CD4-positive, alpha-beta T cell treated with Interleukin-17A for 4 hours (primary cell): ENCODE measurements around the gene DSCAML1.

Experiments
- DNase-seq: peaks from one replicate; pipeline ENCODE4 v3.0.0-alpha.2; 2020; ENCODE audit warnings: mixed read lengths

The DSCAML1 gene

DNA sequence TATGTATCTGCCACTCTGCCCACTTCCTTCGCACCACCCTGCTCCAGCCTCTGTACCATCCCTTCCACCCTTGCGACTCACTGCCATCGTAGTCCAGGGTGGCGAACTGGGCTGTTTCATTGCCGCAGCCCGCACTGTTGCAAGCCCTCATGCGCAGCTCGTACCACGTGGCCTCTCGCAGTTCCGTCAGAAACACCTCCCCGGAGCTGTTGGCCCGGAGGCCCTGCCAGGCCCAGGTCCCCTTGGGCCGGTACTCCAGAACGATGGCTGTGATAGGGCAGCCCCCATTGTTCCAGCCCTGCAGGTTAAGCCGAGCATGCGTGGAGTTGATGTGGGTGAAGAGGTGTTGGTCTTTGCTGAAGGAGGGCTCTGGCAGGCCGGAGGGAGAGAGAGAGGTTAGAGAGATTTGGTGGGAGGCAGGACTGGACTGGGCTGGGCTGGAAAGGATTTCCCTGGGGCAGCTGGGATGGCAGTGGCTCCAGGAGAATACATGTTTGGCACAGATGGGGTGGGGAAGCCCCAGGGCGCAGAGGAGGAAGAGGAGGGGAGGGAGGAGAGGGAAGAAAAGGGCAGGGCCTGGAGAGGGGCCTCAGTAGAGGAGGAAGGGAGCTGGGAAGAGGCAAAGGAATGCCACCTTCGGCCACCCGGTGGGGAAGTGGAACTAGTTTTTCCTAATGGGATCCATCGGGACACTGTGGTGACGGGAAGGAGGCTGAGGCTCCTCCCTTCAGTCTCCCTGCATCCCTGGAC, 359.8 kb downstream of the DSCAML1 start:
- no peak for DNase-seq

DNA sequence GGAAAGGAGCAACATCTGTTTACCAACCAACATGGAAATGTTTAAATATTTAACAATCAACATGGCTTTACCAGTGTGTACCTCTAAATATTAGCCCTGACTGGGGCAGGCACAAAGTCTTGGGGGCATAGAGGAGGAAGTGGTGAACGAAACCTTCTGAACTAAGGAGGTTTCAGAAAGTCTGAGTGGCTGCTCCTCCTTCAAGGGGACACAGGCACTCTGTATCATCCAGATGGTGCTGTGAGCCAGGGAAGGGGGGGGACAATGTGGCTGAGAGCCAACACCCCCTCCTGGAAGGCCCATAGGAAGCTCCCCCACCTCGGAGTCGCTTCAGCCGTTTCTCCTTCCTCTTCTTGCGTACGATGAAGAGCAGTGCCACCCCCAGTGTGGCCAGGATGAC, 361.7 kb downstream of the DSCAML1 start:
- no peak for DNase-seq

- no peak for DNase-seq
These were observed 362.5 kb downstream of the DSCAML1 start for GRCh38 chr11:117434481-117434880.

DNA sequence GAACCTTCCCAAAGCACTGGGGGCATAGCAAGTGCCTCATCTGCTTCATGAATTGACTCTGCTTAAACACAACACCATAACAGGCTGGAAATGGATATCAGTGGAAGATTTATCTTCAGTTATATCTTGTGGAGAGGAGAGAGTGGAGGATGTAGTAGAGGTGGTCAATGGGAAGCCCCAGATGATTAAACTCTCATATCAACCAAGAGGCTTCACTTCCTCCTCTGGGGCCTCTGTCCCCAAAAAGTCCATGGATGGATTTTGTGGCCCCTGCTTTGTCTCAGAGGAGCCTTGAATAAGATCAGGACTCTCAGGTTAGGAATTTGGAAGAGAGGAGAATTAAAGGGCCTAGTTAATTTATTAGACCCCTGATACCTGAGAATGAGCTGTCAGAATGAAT, 363.3 kb downstream of the DSCAML1 start:
- DNase-seq: no peak

GRCh38 chr11:117431436-117431835, 365.6 kb downstream of the DSCAML1 start:
- DNase-seq: no peak

DNA sequence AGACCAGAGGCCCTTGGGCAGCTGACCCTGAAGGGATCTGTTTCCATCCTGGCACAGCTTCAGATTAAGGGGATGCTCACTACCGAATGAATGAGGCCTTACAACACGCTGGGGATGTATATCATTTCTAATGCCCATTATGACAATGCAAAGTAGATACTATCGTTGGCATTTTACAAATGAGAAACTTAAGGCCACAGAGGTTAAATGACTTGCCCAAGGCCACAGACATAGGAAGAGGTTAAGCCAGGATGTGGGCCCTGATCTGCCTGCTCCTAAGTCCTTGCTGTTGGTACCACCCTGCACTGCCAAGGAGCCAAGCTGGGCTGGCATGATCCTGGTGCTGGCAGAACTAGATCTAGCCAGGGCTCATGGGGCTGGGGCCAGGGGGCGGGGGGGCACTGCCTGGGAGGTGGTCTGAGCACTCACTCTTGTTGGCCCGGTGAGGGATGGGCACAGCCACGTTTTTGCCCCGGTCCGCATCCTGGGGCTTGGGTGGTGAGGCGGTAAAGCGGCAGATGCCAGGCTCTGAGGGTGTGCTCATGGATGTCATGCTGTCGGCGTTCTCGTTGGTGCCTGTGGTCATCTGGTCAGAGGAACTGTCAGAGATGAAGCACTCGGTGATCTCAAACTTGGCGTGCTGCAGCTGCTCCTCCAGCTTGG, 366.6 kb downstream of the DSCAML1 start:
- no peak for DNase-seq

DNA sequence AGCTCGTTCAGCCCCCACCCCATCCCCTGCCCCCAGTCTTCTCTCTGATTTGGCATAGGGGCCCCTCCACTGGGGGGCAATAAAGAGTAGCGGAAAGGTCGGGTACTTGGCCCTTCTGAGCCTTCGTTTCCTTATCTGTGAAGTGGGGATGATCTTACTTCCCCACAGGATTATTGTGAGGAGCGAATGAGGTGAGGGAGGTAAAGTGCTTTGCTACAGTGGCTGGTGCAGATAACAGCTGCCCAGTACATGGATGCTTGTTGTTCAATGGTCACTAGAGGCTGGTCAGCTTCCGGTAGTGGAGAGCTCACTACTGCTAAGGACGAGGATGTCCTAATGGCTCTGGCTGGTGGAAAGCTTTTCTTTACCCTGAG, 368.2 kb downstream of the DSCAML1 start:
- no peak for DNase-seq

DNA sequence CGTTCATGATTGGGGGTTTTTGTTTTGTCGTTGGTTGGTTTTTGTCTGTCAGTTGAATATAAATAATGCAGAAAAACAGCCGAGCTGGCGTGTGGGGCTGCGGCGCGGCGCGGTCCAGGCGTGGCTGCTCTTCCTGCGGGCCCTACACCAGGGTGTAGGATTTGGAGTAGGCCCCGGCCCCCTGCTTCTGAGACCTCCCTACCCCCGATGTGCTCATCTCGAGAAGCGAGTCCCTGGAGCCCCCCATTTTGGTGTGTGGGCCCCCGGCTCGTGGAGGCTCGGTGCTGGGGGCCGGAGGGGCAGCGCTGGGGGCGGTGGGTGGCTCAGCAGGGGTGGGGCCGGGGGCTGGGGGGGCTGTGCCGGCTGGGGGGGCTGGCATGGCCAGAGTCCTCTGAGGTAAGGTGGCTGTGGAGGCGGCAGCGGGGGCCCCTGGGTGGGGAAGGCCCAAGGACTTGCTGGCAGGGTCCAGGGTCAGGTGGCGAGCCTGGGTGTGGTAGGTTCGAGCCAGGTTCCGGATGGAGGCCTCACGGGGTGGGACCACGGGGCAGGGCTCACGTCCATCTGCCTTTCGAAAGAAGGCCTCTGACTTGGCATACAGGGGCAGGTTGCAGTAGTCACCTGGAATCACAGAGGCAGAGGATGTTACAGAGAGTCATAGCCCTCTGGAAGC, 368.7 kb downstream of the DSCAML1 start:
- no peak for DNase-seq

DNA sequence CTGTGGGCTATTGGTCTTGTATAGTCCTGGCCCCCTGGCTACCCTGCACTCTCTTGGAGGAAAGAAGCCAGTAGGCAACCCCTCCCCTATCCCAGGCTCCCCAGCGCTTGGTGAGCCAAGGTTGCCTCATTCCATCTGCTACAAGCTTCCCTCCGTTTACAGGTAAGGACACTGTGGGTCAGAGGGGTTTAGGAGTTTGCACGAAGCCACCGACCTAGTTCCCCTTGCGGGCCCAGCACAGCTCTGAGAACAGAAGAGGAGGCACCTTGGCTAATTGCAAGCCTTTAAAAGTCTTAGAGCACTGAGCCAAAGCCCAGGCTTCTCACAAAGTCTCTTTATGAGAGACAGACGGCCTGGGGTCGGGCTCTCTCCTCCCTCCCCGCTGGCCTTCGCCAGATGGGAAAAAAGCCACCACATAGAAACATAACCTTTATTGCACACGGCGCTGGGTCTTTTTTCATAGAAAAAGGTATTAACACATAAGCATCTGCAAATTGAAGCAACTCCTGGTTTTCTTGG, 369.6 kb downstream of the DSCAML1 start:
- no peak for DNase-seq

DNA sequence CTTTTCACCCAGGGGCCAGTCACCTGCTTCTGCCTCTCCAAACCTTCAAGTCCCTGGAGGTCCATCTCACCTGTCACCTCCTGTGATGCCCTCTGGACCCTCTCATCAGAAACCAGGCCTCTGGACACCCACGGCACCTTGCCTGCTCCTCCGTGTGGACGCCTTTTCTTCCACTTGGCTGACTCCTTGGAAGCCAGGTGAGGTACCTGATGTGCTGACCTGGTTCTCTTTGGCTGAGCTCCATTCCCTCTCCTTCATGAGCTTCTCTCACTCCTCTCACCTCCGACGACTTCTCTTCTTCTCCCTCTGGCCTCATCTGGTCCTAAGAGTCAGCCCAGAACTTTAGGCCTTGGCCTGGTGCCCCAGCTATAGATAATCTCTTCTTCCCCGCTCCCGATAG, 370.1 kb downstream of the DSCAML1 start:
- no peak for DNase-seq

DNA sequence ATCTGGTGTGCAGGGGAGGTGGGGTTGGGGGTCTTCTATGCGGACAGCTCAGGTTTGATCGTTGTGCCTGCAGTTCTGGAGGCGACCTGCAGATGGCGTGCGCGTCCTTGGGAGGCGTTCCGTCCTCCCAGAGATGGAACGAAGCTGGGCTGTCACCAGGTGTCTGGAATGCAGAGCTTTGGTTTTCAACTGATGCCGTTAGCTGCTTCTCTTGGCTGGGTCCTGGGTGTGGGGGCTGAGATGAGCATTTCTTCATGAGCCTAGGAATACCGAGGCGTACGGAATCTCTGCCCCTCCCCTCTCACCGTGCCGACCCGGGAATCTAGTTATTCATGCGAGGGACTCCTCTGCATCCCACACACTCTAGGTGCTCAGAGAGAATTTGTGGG, 370.7 kb downstream of the DSCAML1 start:
- peak; percentile 72 for DNase-seq

- DNase-seq: no peak
These were observed 371.2 kb downstream of the DSCAML1 start for GRCh38 chr11:117425679-117426296.

DNA sequence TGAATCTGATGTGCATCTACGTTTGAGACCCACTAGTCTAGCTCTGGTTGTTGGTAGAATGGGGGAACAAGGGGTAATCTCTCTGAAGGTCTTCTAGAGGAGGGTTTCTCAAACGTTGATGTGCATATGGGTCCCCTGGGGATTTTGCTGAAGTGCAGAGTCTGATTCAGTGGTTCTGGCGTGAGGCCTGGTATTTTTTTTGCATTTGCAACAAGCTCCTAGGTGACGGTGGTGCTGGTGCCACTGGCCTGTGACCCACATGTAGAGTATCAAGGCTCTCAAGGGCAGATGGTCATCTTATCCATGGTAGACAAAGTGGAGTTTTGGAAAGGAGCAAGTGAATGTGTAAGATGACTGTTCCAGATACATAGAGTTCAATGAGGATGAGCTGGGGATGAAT, 372.2 kb downstream of the DSCAML1 start:
- DNase-seq: no peak

GRCh38 chr11:117423046-117423575, 373.9 kb downstream of the DSCAML1 start:
- no peak for DNase-seq

DNA sequence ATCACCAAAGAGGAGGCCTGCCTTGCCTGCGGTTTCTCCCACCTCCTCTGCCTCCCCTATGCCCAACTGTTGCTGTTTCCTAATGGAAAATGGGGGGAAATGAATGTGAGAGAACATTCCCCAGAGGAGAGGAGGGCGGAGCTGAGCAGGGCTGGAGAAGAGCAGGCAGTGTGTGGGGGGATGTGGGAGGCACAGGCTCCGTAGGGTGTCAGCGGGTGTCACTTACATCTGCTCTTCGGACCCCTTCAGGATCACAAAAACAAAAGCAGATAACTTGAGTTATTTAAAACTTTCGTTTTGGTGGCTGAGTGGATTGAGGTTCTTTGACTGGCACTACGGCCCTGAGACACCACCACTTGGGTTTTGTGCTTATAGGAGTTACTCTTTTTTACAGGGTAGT, 375.5 kb downstream of the DSCAML1 start:
- DNase-seq: no peak

- no peak for DNase-seq
These were observed 376.0 kb downstream of the DSCAML1 start for GRCh38 chr11:117421041-117421440.

DNA sequence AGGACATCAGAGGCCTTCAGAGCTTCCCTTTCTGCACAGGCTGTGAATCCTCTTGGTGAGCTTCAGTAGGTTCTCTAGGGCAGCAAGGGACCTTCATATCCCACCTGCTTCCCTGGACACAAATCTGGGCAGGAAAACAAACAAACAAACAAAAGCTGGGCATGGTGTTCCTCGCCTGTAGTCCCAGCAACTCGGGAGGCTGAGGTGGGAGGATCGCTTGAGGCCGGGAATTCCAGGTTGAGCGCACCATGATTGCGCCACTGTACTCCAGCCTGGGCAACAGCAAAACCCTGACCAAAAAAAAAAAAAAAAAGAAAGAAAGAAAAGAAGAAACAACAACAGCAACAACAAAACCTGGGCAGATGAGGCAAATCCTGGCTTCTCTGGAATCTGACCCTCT, 376.4 kb downstream of the DSCAML1 start:
- DNase-seq: no peak

DNA sequence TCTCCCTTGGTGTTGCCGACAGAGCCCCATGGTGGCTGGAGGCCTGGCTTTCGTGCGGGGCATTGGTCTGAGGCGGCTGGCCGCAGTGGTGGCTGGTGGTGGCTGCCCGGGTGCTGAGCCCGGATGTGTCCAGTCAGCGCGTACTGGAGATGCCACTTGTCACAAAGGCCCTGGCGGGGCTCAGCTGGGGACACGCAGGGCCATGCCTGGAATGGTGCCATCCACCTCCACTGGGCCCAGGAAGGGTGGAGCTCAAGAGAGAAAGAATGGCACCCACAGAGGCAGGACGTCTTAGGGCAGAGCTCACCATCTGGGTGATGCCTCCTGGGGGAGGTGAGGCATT, 376.9 kb downstream of the DSCAML1 start:
- no peak for DNase-seq

DNA sequence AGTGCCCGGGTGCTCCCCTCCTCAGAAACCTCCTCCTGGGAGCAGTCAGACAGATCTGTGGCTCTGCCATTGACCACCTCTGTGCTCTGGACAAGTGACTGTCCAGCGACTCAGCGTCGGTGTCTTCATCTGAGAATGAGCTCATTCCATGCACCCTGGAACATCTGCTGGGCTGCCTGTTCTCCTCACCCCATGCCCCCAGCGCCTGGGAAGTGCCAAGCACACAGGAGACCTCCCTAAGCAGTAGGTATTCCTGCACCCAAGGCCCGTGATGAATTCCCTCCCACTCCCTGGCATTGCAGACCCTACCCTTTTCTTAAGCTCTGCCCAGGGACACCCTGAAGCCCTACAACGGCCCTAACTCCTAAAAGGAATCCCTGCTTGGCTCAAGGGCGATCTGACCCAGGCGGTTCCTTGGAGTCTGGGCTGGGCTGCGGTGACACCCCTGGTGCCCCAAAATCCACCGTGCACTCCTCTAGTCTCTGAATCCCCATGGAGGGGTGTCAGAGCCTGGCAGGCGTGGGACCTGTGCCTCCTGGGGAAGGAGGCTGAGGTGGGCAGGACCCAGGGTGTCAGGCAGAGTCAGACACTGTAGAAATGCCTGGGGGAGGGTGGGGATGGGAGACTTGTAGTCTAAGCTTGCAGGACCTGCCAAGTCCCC, 377.4 kb downstream of the DSCAML1 start:
- no peak for DNase-seq

DNA sequence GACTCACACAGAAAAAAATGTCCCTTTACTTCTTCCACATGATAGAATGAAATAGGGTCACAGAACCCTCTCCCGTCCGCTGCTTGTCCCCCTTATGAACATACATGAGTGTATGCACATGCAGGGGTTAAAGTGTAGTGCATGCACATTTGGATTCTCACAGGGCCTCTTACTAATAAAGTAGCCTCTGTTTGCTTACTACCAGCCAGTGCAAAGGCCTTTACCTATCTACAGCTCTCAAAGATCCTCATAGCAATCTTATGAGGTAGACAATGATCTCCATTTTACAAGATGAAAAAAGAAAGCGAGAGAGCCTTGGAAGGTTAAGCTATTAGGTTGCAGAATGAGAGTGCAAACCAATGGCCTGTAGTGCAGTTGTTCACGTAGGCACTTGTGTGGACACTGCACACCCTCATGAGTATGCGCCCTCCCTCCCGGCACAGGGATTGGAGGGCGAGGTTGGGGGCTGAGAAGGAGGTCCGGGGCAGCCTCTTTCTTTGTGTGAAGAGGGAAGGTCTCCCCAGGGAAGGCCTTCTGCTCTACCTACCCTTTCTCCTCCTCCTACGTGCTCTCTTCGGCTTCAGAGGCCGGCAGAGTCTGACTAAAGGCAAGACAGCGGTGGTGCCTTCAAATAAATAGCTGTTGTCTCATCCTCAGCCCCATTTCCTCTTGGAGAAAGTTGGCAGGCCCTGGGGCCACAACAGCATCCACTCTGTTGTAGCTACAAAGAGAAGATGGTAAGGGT, 378.1 kb downstream of the DSCAML1 start:
- DNase-seq: no peak

- DNase-seq: no peak
These were observed 379.2 kb downstream of the DSCAML1 start for GRCh38 chr11:117417856-117418255.

DNA sequence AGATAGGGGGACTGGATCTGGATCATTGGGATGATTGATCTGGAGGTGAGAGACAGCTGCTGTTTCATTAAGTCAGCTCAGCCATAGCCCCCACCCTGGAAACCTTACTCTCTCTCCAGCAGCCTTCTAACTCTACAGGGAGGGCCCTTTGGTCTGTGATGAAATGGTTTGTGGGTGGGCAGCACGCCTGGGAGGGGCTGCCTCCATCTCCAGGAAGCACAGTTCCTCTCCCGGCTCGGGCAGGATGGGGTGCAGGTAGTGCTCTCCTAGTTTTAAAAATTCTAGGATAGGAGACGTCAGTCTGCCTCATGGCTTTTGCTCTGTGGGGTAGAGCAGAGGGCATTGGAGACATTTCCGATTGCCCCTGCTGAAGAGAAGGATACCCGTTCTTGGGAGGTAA, 379.7 kb downstream of the DSCAML1 start:
- no peak for DNase-seq
